ENCODE data around the gene CBLN4.

Gene CBLN4

GRCh38 chr20:55977690-55978459 is 27.4 kb downstream of the CBLN4 start:
- no peak for DNase-seq (ENCODE audit: low spot score in 2 of 2)
- in situ Hi-C loops (cut with MboI; ENCODE audit: low sequenced_read_pairs) = no loop called here

GRCh38 chr20:55974491-55975202 is 30.7 kb downstream of the CBLN4 start:
- Histone ChIP-seq H3K4me1 (no peaks in the 10 kb centered on the region), H3K27me3 (ENCODE audit: low read depth) (no peaks in the 10 kb centered on the region), H3K4me3 (no peak overlapping the region), H3K36me3 (replicated peaks) (no peaks in the 10 kb centered on the region), H3K9me3 (no peaks in the 10 kb centered on the region)
- no peak for DNase-seq (ENCODE audit: low spot score in 2 of 2)
- in situ Hi-C loops (cut with MboI; ENCODE audit: low sequenced_read_pairs) = no loop called here

More at GRCh38 chr20:55977690-55978459, 27.4 kb downstream of the CBLN4 start:
- Histone ChIP-seq H3K9me3 (no peaks in the 10 kb centered on the region), H3K27me3 (ENCODE audit: low read depth) (no peaks in the 10 kb centered on the region), H3K36me3 (replicated peaks) (no peaks in the 10 kb centered on the region), H3K4me1 (no peaks in the 10 kb centered on the region), H3K4me3 (no peak overlapping the region)

- H3K36me3 ChIP-seq (replicated peaks) = no peaks in the 10 kb centered on the region
- H3K4me1 ChIP-seq = no peaks in the 10 kb centered on the region
- DNase-seq (ENCODE audit: low spot score in 2 of 2) = no peak
- in situ Hi-C loops (cut with MboI; ENCODE audit: low sequenced_read_pairs) = no loop called here
- no peaks in the 10 kb centered on the region for H3K27me3 ChIP-seq (ENCODE audit: low read depth)
- H3K9me3 ChIP-seq = no peaks in the 10 kb centered on the region; the same call in 1 of the 2 replicates
- no peak overlapping the region for H3K4me3 ChIP-seq
These were observed 40.5 kb downstream of the CBLN4 start for GRCh38 chr20:55964790-55965189.

- H3K4me3 ChIP-seq = no peak overlapping the region
- in situ Hi-C loops (cut with MboI; ENCODE audit: low sequenced_read_pairs) = no loop called here
- no peaks in the 10 kb centered on the region for H3K27me3 ChIP-seq (ENCODE audit: low read depth)
- H3K9me3 ChIP-seq = no peaks in the 10 kb centered on the region
- no peaks in the 10 kb centered on the region for H3K36me3 ChIP-seq (replicated peaks)
- H3K4me1 ChIP-seq = no peaks in the 10 kb centered on the region
- DNase-seq (ENCODE audit: low spot score in 2 of 2) = no peak
These were observed 43.7 kb downstream of the CBLN4 start for GRCh38 chr20:55961376-55962330.

GRCh38 chr20:55953201-55953600 is 52.1 kb downstream of the CBLN4 start:
- Histone ChIP-seq H3K36me3 (replicated peaks) (no peaks in the 10 kb centered on the region), H3K27me3 (ENCODE audit: low read depth) (no peaks in the 10 kb centered on the region), H3K4me3 (no peak overlapping the region), H3K9me3 (no peaks in the 10 kb centered on the region; the same call in 1 of the 2 replicates), H3K4me1 (no peaks in the 10 kb centered on the region)
- in situ Hi-C loops (cut with MboI; ENCODE audit: low sequenced_read_pairs) = no loop called here
- no peak for DNase-seq (ENCODE audit: low spot score in 2 of 2)

- no peaks in the 10 kb centered on the region; the same call in 1 of the 2 replicates for H3K9me3 ChIP-seq
- H3K27me3 ChIP-seq (ENCODE audit: low read depth) = no peaks in the 10 kb centered on the region
- in situ Hi-C loops (cut with MboI; ENCODE audit: low sequenced_read_pairs) = no loop called here
- no peaks in the 10 kb centered on the region for H3K4me1 ChIP-seq
- no peak for DNase-seq (ENCODE audit: low spot score in 2 of 2)
- H3K36me3 ChIP-seq (replicated peaks) = no peaks in the 10 kb centered on the region
- no peak overlapping the region for H3K4me3 ChIP-seq
These were observed 57.6 kb downstream of the CBLN4 start for GRCh38 chr20:55947701-55948100.
